Fibroblast of skin of left quadriceps (primary cell): Measurements from ENCODE around the gene ACAA2.

ENCODE experiments used
- DNase-seq, 2 experiments: peaks; one replicate each; pipeline ENCODE4 v3.0.0-alpha.2; 2013; ENCODE audit warnings: low read depth in 2 of 2

The ACAA2 gene

DNA sequence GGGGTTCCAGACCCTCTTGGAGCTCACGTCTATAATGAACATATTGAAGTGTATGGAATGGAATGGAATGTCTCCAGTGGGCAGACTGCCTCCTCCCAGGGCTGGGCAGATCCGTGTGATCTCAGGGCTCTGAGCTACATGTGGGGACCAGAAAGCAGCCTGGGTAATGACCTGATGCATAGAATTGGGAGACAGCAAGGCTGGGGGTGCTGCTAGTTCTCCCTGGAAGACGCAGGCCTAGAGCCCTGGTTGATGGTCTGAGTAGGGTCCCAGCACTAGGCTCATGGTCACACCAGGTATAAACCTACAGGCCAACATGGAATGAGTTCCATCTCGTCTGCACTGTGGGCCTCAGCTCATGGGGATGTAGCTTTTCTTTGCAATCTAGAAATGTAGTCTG, 46.7 kb downstream of the ACAA2 start:
- no peak for DNase-seq

DNA sequence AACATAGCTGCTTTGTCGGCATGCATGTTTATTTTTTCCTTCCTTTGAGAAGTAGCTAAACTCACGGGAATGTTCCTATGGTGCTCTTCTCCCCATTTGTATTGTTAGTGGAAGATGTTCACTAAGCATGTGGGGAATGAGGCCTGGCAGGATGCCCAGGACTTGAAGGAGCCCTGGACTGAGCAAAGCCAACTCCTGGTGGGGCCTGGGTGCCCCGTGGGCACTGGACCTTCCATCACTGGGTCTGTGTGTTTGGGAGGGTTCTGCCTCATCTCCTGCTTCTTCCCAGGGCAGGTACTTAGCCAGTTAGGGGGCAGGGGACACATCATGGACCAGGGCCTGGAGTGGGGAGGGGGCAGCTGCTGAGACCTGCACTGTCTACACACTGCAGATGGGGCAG, 49.3 kb downstream of the ACAA2 start:
- no peak for DNase-seq

DNA sequence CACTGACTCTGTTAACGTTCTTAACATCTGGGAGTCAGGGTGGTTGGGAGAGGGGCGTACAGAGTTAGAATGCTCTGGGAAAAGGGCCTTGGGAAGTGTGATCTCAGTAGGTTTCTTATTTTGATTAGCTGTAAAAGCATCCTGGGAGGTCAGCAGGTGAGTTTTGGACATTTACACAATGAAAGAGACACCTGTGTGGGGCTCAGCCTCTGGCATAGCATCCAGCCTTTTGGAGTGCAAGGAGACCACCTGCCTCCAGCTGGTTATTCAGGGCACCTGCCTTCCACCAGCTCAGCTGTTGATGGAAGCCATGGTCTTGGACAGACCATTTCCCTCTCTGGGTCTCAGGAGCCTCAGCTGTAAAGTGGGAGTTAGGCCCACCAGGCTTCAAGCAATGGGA, 49.7 kb downstream of the ACAA2 start:
- no peak for DNase-seq

DNA sequence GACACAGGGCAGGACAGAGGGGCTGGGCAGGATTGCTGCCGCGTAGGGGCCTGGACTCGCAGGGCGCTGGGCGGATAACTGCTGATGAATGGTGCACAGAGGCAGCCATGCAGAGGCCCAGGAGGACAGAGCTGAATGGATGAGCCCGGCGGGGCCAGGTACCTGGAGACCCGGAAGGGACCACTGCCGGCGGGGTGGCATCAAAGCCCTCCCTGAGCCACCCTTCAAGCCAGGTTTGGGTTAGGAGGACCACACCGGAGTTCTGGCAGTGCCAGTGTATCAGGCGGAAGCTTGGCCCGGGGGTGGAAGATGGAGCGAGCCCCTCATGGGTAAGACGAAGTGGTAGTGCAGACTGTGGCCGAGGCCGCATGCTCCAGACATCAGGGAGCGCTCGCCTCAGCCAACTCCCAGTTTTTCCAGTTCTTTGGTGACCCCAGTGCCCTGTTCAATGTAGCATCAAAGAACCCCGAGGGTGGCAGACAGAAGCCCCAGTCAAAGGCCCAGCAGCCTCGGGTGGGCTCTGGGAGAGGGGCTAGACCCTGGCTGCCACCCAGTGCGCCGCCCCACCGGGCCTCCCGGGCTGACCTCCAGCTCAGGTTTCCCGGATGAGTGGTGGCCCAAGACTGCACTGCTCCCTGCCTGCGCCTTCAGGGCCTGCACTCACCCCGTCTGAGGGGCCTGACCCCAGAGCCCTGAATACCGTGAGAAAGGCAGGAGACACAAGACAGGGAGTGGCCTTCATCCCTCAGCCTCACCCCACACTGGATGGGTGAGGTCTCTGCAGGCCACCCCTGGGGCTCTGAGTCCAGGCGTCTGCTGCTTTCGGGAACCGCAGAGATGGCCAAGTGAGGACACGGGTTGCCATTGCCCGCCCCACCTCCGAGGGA, 50.9 kb downstream of the ACAA2 start:
- DNase-seq = no peak

DNA sequence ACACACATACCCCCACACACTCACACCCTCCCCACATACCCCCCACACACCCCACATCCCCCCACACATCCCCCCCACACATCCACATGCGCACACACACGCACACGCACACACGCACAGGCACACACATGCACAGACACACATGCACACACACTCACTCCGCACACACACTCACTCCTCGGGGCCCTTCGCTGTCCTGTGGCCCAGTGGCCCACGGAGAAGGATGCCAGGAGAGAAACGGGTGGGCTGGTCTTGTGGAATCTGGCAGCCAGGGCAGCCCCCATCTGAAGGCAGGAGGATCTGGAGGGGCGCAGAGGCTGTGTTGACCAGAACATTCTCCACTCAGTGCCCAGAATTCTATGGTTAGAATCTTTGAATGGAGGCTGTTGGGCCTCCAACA, 51.6 kb downstream of the ACAA2 start:
- no peak for DNase-seq

DNA sequence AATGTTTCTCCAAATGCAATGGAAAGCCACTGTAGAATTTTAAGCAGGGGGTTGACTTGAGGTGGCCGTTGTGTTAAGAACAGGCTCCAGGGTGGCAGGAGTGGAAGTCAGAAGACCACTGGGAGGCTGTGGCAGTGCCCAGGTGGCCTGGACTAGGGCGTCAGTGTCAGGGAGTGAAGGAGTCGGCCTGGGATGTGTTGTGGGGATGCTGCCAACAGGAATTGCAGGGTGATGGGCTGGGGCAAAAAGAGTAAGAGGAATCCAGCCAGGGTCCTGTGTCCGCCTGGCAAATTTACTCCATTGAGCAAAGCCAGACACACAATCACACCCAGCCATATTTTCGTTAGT, 55.1 kb downstream of the ACAA2 start:
- no peak for DNase-seq

DNA sequence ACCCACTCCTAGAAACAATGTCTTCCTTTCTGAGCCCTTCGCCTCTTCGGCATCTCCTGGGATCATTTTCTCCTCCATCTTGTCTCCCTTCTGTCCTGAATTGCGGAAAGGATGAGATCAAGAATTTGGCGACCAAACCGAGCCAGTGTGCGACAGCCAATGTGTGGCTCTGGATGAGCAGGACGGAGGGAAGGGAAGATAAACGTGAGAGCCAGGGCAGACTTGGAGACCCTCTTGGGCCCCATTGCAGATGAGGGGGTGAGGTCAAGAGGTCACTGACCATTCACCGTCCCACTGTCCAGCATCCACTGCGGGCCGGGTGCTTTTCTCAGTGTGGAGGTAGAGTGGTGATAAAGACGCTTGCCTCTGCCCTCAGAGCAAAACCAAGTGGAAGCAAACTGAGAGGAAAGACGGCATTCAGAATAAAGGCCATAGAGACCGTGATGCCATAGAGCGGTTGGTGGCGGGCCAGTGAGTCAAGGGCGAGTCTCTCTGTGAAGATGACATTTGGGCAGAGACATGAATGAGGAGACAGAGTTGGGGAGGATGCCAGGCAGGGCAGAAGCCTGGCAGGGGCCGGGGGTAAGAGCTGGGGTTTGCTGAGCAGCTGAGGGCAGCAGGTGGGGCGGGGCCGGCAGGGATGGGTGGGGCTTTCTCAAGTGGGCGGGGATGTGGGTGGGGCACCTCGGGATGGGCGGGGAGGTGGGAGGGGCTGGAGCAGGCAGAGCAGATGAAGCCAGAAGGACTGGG, 55.6 kb downstream of the ACAA2 start:
- no peak for DNase-seq

DNA sequence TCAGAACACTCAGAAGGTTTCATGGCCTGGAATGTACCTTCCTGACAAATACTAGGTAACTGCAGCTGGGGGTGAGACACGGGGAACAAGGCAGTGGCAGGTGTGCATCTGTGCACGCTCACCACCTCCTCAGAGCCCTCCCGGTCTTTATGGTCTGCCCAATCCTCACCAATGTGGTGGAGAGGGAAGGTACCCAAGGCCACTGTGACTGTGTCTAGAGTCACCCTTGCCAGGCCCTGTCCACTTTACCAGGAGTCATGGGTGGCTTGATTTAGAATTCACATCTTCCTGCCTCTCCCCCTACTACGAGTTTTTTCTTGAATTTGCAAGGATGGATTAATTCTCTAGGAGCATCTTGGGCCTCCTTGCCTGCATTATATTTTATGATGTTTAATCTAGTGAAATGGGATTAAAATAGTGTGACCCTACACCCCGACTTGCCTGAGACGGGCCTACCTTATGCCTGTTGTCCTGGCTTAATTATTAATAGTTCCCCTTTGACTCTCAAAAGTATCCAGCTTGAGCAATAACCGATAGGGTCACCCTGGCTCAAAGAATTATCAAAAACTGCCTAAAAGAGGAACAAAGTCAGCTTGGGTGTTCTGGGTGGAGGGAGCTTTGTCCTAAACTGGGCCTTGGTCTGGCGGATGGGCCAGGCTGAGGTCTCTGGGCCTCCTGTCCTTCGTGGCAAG, 56.5 kb downstream of the ACAA2 start:
- no peak for DNase-seq

DNA sequence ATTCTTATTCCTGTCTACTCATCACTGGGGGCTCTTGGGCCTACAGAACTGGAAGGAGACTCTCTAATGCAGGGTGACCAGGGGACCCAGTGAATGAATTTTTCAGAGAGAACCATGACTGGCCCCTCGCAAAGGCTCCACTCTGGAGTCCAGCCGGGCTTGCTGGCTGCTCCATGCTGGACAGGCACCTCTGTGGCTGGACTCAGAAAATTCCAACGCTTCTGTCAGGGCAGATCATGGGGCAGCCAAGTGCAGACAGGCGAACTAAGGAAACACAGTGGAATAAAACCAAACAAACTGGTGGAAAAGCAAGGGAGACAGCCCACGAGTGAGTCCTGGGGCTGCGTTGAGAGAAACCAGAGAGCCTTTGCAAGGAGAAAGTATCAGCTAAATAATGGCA, 57.2 kb downstream of the ACAA2 start:
- no peak for DNase-seq

DNA sequence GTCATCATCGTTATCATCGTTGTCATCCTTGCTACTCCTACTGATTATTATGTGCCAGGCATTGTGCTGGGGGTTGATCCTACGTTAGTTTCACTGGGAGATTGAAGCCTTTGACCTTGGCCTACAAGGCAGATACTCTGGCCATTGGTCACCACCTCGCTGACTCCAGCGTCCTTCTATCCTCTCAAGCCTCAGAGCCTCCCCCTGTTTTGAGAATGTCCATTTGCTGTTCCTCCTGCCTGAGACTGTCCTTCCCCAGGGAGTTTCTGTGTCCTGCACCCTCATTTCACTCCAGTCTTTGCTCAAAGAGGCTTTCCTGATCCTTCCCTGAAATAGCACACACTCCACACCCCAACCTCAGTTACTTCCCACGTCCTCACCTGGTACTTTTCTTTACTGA, 57.8 kb downstream of the ACAA2 start:
- no peak for DNase-seq

DNA sequence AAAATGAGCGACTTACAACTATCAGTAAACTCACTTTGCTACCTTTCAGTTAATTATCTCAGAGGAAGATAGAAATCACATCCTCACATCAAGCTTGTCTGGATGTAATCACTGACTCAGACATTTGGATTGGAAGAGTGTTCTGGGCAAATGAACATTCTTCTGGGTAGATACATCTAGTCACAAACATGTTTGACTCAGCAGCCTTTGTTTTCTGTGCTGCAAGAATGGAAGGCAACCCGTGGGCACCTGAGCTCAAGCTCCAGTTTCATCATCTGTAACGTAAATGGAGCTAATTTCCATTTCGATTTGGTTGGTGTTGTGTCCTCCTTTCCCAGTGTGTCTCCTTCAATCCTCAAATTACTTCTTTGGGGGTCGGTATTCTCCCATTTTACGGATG, 58.5 kb downstream of the ACAA2 start:
- no peak for DNase-seq

DNA sequence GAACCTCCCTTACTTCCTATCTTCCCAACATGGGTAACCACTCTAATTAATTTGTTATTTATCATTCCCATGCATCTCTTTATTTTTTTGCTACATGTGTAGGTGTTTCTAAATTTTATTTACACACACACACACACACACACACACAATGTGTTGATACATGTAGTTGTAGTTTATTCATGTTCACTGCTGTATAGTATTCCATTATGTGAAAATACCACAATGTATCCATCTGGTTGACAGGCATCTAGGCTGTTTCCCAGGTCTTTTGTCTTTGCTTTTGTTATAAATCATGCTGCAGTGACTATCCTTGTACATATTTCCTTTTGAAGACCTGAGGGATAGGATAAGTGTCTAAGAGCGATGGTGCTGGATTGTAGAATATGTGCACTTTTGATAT, 59.7 kb downstream of the ACAA2 start:
- DNase-seq = no peak

DNA sequence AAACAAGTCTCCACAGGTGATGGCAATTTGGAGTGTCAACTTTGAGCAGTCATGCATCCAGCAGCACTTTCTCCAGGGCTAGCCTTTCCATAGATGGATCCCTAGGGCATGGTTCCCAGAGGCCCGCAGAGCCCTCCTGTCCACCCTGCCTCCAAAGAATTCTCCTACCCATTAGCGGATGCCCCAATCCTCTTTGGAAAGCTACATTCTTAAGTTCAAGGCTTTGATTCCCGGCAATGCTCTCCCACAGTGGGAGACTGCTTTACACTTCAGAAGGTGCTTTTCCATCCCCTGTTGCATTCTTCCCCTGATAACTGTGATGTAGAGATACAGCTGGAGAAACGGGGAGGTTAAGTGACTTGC, 61.3 kb downstream of the ACAA2 start:
- no peak for DNase-seq

DNA sequence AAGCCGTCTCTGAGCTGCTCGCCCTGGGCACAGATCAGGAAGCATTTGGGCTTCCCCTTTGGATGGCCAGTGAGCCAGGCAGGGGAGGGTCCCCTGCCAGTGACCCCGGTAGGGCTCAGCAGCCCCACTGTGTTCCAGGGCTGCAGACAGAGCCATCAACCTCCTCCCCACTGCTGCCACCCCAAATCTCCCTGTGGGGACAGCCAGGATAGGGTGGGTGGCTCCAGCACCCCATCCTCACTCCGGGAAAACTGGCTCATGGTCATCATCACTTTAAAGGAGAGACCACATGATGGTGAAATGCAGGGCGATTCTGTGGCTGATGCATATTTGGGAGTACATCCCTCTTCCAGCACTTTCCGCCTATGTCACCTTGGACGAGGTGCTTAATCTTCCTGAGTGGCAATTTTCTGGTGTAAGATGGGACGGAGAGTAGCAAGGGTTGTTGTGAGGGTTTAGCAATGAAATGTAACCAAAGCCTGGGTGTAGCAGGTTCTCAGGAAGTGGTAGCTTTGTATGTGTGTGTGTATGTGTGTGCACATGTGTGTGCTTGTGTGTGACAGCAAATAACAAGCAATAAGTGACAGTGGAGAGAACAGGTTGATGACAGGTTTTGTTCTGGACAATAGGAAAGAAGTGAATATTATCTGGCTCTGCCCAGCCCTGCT, 61.8 kb downstream of the ACAA2 start:
- no peak for DNase-seq

DNA sequence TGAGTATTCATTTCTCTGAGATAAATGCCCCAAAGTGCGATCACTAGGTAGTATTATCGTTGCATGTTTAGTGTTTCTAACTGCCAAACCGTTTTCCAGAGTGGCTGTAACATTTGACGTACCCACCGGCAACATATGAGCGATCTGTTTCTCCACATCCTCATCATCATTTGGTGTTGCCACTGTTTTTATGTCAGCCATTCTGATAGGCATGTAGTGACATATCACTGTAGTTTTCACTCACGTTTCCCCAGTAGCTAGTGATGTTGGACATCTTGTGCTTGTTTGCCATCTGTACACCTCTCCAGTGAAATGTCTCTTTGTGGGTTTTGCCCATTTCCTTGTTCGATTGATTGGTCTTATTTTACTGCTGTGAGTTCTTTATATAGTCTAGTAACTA, 63.8 kb downstream of the ACAA2 start:
- no peak for DNase-seq

DNA sequence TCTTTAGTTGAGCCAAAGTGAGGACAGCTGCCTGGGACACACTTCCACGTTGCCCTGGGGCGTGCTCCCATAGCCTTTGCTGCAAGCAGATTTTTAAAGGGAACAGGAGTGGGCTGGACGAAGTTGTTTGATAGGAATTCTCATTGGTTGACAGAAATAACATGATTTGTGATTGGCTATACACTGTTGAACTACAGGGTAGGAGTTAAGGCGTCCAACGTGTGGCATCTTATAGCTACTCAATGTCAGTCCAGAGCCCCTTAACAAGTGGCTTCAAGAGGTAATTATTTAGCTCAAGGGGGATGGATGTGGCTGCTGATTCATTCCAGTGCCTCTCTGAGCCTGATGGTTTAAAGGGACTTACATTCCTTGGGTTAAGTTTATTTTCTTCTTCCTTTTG, 65.5 kb downstream of the ACAA2 start:
- no peak for DNase-seq

DNA sequence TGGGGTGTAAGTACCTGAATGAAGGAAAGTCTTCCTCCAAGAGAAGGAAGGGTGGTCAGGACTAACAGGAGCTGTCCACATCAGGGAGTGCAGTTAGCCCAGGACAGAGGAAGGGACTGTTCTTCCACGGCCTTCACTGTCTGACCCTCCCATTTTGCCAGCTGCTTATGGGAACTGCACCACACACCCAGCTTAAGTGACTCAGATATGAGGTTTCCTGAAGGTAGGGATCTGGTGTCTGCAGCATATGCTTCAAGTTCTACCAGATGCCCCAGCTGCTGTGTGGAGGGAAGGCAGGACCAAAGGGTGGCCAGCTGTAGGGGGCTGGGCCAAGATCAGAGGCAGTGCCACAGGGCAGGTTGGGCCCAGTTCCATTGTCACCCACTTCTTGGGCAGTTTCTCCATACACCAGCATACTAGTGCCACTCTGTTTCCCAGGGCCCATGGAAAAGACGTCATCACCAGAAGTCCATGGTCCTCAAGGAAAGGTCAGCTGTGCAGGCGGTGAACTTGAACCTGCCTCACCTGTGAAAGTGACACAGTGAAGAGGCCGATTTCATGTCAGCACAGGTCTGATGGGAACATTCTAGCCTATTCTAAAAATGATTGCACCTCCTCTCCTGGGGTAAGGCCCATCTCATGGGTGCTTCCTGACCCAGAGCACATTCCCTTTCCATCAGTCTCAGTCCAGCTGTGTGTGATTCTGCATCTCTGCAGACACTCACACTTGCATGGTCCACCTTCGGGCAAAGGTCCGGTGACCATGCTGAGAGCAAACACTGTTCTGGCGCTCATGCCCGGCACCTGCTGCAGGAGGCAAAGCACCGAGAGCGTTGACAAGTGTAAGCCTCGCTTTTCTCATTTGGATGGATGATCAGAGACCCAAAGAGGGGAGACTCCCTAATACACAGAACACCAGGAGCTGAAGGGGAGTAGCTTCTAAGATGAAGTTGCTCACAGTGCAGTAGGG, 68.0 kb downstream of the ACAA2 start:
- no peak for DNase-seq

DNA sequence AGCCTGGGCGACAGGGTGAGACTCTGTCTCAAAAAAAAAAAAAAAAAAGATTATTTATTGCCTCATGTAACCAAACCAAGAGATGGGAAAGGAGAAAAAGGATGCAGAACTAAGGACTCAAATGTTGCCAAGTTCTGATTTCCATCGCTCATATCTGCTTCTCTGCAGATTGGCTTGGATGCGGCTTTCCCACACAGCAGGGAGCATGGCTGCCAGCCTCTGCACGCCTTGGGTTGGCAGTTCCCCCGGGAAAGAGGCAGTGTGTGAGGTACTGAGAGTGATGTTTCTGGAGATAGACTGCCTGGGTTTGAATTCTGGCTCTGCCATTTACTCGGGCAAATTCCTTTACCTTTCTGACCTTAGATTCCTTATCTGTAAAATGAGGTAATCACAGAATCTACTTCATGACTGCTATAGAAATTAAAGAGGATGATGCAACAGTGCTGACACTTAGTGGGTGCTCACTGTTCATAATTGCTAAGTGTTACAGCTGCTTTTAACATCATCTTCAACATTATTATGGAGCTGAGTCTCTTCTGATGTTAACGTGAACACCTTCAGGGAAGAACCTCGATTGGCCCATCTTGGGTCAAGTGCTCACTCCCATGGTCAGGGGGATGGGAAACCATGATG, 68.8 kb downstream of the ACAA2 start:
- no peak for DNase-seq

DNA sequence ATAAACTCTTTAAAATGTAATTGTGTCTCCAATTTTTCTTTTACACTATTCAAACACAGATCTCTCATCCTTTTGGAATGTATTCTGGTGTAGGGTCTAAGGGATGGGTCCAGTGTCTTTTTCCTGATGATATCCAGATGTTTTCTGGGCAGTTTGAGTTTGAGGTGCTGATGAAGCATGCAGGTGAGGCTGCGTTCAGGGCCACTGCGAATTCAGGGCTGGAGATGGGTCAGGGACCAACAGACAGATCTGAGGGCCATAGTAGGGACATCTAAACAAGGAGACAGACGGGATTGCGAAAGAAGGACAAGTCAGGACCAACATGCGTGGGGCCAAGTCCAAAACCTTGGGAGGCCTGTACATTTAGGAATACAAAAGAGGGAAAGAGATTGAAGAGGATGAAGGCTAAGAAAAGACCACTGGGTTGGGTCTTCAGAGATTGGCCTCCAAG, 70.2 kb downstream of the ACAA2 start:
- peak in 1 of 2 experiments; percentile 49 for DNase-seq

DNA sequence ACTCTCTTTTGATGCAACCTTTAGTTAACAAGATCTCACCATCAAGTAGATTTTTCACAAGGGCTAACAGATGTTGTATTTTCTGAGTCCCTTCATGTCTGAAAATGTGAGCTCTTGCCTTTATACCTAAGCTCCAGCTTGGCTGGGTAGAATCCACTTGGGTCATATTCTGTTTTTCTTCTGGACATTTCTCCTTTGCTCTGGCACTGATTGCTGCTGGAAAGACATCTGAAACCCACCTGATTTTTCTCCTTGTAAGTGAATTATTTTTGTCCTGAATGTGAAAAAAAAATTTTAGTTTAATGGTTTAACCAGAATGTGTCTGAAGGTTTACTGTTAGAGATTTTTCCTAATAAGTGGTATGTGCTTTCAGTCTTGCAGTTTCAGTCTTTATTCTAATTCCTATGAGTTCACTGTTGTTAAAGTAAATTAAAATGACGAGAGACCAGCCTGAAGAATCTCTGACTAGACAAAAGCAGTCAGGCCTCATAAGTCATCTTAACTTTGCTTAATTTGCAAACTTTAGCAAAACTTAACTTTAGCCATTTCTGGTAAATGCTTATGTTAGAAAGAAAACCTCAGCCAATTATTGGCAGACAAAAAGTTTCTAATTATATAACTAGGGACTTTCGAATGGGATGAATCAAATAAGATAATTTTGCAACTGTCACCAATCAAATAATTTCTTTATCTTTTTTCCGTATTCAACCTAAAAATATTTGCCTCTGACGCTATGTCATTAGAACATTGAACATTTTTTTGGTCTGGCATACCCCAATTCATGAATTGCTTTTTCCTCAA, 70.8 kb downstream of the ACAA2 start:
- DNase-seq = peak; percentile 37 to 56
